GM12801 (cell line): Measurements from ENCODE around the gene SLC41A3.

ENCODE experiments used
- TF ChIP-seq, protein P1 (sequence below): IDR thresholded peaks from one replicate; pipeline ENCODE4 v1.5.1; 2011; ENCODE audit warnings: control low read depth; ENCODE audit not compliant: insufficient read length; ENCODE audit errors: extremely low read depth

Gene SLC41A3

DNA sequence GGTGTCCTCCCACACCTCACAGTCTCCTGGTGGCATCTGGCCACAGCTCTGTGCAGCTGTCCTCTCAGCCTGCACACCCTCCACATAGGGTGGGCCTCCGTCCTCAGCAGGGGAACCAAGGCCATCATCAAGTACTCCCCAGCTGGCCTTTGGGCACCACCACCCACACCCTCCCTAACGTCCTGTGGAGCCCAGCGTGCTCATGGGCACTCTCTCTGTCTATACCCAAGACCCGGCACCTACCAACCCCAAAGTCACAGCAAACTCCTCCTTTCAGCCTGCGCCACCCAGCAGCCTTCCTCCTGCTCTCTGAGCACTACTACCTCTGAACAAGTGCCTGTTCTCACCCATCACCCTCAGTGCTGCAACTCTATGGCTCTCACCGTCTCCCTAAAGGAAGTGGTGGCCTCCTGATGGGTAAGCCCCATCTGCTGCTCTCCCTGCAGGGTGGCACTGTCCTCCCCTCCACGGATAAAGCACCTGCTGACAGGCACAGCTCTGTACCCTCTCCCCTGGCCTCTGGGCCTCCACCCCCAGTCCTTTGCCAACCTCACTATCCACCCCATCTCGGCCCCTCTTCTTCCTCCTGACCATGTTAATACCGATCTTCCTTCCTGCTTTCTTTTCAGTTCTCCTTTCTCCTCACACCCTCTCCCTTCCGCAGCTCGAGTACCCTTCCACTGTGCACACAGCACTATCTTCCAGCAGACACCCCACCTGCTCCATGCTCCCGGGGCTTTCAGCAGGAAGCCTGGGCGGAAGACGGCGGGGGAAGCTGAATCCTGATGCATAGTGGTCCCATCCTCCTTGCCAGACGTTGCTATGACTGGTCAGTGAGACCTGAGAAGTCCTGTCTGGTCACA is 31.5 kb downstream of the SLC41A3 start:
- TF ChIP-seq, protein P1, sequence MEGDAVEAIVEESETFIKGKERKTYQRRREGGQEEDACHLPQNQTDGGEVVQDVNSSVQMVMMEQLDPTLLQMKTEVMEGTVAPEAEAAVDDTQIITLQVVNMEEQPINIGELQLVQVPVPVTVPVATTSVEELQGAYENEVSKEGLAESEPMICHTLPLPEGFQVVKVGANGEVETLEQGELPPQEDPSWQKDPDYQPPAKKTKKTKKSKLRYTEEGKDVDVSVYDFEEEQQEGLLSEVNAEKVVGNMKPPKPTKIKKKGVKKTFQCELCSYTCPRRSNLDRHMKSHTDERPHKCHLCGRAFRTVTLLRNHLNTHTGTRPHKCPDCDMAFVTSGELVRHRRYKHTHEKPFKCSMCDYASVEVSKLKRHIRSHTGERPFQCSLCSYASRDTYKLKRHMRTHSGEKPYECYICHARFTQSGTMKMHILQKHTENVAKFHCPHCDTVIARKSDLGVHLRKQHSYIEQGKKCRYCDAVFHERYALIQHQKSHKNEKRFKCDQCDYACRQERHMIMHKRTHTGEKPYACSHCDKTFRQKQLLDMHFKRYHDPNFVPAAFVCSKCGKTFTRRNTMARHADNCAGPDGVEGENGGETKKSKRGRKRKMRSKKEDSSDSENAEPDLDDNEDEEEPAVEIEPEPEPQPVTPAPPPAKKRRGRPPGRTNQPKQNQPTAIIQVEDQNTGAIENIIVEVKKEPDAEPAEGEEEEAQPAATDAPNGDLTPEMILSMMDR, result no peak

DNA sequence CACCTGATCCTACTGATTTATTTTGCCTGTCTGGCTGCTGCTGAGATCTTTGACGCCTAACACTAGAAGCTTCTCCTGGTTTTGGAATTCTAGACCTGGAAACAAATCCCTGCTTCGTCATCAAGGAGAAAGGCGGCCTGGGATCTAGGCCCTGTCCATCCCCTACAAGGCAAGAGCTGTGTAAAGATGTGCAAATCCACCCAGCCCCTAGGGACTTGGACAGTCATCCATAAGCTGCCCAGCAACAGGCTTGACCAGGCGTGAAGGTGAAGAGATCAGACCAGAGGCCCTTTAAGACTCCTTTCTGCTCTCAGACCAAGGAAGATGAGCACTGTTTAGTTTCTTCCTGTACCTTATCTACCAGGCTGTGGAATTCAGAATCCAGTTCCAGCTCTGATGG is 32.2 kb downstream of the SLC41A3 start:
- TF ChIP-seq, protein P1, result no peak

DNA sequence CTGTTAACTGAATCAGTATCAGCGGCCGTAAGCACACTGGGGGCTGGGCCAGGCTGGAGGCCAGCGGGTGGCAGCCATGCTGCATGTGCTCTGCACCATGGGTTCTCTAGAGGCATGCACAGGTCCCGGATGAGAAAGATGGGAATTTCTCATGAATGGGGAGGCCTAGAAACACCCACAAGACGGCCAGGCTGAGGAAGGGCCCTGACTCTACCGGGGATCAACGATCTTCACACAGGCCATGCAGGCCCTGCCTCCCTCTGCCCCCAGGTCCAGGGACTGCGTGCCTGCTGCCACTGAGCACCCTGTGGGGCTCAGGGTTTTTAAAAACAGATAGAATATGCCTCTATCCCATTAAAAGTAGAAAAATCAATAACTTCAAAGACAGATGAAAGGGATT is 32.7 kb downstream of the SLC41A3 start:
- TF ChIP-seq, protein P1, result no peak

DNA sequence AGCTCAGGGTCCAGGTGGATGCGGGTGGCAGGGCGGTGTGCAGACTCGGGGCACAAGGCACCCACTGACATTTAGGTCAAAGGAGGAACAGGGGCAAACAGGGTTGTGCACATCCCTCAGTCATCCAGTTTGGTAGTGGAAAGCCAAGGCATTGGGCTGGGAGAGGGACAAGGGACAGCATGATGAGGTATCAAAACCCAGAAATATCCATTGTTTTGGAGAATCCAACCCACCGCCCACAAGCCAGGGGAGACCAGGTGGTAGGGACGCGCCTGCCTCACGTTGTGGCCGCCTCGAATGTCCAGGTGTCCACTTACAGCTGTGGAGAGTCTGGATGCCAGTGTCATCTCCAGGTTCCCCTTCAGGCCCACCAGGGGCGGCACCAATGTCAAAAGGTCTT is 33.3 kb downstream of the SLC41A3 start:
- TF ChIP-seq, protein P1, result no peak

DNA sequence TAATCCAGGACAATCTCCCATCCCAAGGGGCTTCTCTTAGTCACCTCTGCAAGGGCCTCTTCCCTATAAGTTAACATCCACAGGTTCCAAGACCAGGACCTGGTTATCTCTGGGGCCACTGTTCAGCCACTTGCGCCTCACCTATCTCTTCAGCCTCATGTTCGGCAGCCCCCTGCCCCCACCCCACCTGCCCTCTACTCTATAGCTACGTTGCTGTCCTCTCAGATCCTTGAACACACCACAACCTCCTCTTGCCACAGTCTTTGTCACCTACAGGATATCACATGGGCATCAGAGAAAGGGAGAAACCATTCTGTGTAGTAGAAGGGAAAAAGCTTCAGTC is 33.9 kb downstream of the SLC41A3 start:
- TF ChIP-seq, protein P1, result no peak

DNA sequence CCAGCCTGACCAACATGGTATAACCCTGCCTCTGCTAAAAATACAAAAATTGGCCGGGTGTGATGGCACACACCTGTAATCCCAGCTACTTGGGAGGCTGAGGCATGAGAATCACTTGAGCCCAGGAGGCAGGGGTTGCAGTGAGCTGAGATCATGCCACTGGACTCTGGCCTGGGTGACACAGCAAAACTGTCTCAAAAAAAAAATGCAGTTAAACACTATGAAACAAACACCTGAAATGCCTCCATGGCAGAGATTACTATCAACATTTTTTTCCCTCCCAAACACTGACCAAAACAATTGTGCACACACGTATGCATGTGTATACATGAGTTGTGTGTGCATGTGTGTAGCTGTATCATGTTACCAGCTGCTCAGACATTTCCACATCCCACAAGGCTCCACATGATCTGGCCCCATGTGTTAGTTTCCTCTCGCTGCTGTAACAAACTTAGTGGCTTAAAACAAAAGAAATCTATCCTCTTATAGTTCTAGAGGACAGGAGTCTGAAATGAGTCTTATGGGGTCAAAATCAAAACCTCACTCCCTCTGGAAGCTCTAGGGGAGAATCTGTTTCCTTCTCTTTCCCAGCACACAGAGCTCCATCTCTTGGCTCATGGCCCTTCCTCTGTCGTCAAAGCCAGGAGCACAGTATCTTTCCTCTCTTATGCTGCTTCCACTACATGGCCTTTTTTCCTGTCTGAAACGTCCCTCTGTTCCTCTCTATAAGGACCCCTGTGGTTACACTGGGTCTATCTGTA is 34.5 kb downstream of the SLC41A3 start:
- TF ChIP-seq, protein P1, result no peak

DNA sequence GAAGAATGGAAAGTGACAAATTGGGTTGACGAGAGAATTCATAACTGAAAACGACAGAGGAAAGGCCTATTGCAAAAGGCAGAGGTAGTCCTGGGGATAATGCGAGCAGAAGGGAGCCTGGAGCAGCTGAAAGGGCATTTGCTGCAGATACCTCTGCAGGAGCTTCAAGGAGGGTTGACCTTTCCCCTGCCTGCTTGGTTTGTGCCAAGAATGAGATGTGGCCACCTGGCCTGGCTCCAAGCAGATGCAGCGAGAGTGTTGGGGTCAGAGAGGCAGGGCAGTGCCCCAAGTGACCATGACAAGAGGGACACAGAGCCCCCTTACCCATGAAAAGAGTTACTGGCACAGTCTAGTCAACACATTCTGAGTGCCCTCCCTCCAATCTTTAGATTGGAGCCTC is 43.5 kb downstream of the SLC41A3 start:
- TF ChIP-seq, protein P1, result no peak
